HepG2 (cell line): ENCODE results near the gene ERBB4.

Experiments used
- CHD2 ChIP-seq: IDR thresholded peaks from 2 replicates; pipeline ENCODE4 v1.6.1; 2011; ENCODE audit warnings: low read depth, low read length, improper control_type of control experiment
- SOX6 ChIP-seq, 2 experiments: fragments of 450-650 bp in 1 of 2; sonication (generic) in 1 of 2; formaldehyde crosslinking in 1 of 2; IDR thresholded peaks; 2 replicates each; pipeline versions ENCODE4 v1.4.0 to v1.6.1; 2017 to 2020; ENCODE audit warnings: antibody characterized with exemption in 1 of 2, mild to moderate bottlenecking in 1 of 2, missing genetic modification reagents in 1 of 2
- ZNF790 ChIP-seq: sonication (generic); formaldehyde crosslinking; IDR thresholded peaks from 2 replicates; pipeline ENCODE4 v1.8.0; 2022; ENCODE audit warnings: missing genetic modification reagents, mild to moderate bottlenecking, borderline replicate concordance

GRCh38 chr2:211845338-211846035 is 693.1 kb downstream of the ERBB4 start:
- TF ChIP-seq CHD2 (no peak), SOX6 (IDR thresholded peaks at IDR 0.05) (no peak), SOX6 (CRISPR knock-in tag; IDR thresholded peaks at IDR 0.05) (no peak), ZNF790 (CRISPR knock-in tag) (no peak)
